ENCODE data around the gene STRN.
"Not testable (repeated sequence)": the region's sequence is repeated elsewhere in the genome, so short reads cannot be mapped to it uniquely, and the experiment has no call there.

DNA sequence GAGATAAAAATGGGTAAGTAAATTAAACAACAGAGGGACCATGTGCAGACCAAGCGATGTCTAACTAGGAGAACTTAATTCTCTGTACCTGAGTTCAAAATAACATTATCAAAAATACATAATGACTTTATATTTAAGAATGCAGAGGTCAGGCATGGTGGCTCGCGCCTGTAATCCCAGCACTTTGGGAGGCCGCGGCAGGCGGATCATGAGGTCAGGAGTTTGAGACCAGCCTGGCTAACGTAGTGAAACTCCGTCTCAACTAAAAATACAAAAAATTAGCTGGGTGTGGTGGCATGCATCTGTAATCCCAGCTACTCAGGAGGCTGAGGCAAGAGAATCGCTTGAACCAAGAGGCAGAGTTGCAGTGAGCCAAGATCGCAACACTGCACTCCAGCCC lies 21.1 kb downstream of the STRN start:
- TF ChIP-seq, protein P1, sequence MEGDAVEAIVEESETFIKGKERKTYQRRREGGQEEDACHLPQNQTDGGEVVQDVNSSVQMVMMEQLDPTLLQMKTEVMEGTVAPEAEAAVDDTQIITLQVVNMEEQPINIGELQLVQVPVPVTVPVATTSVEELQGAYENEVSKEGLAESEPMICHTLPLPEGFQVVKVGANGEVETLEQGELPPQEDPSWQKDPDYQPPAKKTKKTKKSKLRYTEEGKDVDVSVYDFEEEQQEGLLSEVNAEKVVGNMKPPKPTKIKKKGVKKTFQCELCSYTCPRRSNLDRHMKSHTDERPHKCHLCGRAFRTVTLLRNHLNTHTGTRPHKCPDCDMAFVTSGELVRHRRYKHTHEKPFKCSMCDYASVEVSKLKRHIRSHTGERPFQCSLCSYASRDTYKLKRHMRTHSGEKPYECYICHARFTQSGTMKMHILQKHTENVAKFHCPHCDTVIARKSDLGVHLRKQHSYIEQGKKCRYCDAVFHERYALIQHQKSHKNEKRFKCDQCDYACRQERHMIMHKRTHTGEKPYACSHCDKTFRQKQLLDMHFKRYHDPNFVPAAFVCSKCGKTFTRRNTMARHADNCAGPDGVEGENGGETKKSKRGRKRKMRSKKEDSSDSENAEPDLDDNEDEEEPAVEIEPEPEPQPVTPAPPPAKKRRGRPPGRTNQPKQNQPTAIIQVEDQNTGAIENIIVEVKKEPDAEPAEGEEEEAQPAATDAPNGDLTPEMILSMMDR (IDR thresholded peaks at IDR 0.05) = not testable (repeated sequence)
- not testable (repeated sequence) for TF ChIP-seq POLR2A (IDR thresholded peaks at IDR 0.05)

Data from thyroid gland (tissue), 4 donors.